Breast epithelium (tissue), 4 donors: ENCODE measurements around the gene SIAH3. TPM values are rescaled to one million over a fixed set of nuclear protein-coding genes. Genes with fewer than 3 reads are reported as not detected.
A peak's percentile ranks its signal among the peaks of the same experiment; 100 is the strongest.

Experiments used
- DNase-seq, 2 donors: peaks; one replicate each; pipeline ENCODE4 v3.0.0-alpha.2; 2019; ENCODE audit warnings: low spot score in 2 of 2
- H3K27ac ChIP-seq, 2 donors: fragments of 200-600 bp; sonication (generic) in 1 of 2; one replicate each; pipeline ENCODE4 v1.5.1; 2016 to 2019; ENCODE audit warnings: mild to moderate bottlenecking in 1 of 2
- H3K27me3 ChIP-seq, 2 donors: fragments of 200-600 bp; sonication (generic) in 1 of 2; one replicate each; pipeline versions ENCODE4 v1.5.1 to v1.6.0; 2017 to 2019; ENCODE audit warnings: control low read depth in 1 of 2, mild to moderate bottlenecking in 1 of 2
- H3K36me3 ChIP-seq: fragments of 200-600 bp; one replicate; pipeline ENCODE4 v1.5.1; 2019
- H3K4me1 ChIP-seq, 2 donors: fragments of 200-600 bp; sonication (generic); one replicate each; pipeline ENCODE4 v1.5.1; 2016 to 2019; ENCODE audit warnings: control low read depth in 1 of 2
- H3K4me3 ChIP-seq, 3 donors: fragments of 200-600 bp; sonication (generic); 1 replicate in 2 of 3; 2 replicates in 1 of 3; pipeline ENCODE4 v1.5.1; 2016 to 2019; ENCODE audit warnings: mild to moderate bottlenecking in 3 of 3, moderate library complexity in 2 of 3
- H3K9me3 ChIP-seq, 2 donors: fragments of 200-600 bp; sonication (generic) in 1 of 2; one replicate each; pipeline ENCODE4 v1.5.1; 2016 to 2019; ENCODE audit warnings: control low read depth in 1 of 2
- CTCF ChIP-seq, 3 donors: fragments of 450-650 bp; IDR thresholded peaks; one replicate each; pipeline ENCODE4 v1.5.1; 2016 to 2017; ENCODE audit warnings: antibody characterized with exemption in 3 of 3, mild to moderate bottlenecking in 3 of 3, moderate library complexity in 3 of 3
- POLR2A ChIP-seq: fragments of 450-650 bp; IDR thresholded peaks from one replicate; pipeline ENCODE4 v1.6.1; 2016; ENCODE audit warnings: antibody characterized with exemption, mild to moderate bottlenecking, moderate library complexity
- POLR2AphosphoS5 ChIP-seq, 3 donors: sonication (generic); formaldehyde crosslinking; IDR thresholded peaks; one replicate each; pipeline ENCODE4 v1.6.1; 2017; ENCODE audit warnings: antibody characterized with exemption in 3 of 3
- intact Hi-C: fragments of 100-400 bp; cut with DNase I; formaldehyde crosslinking; loops from one replicate; pipeline ENCODE4 v1.15.1; 2023; ENCODE audit warnings: low total_unique reads
- total RNA-seq, 3 donors: library from RNA; depleted of rRNA; stranded (reverse); fragments of >200 nt; gene quantifications; one replicate each; pipeline ENCODE4 v1.1.0, GENCODE V29; 2016

The SIAH3 gene, protein sequence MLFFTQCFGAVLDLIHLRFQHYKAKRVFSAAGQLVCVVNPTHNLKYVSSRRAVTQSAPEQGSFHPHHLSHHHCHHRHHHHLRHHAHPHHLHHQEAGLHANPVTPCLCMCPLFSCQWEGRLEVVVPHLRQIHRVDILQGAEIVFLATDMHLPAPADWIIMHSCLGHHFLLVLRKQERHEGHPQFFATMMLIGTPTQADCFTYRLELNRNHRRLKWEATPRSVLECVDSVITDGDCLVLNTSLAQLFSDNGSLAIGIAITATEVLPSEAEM
- under 1 TPM in 1 of 3 donors, not detected in 2; under 0.01 TPM for total RNA-seq

- Histone ChIP-seq H3K27ac (no peak within 1 kb of the TSS), H3K4me3 (peak within 1 kb of the TSS in 2 of 3 donors; percentile 19 to 59), H3K27me3 (no peaks in the 10 kb centered on the region), H3K9me3 (peaks cover 0 to 13% of the 10 kb centered on the region in 2 donors), H3K4me1 (peaks cover 0 to 7% of the 10 kb centered on the region in 2 donors), H3K36me3 (no peaks in the 10 kb centered on the region)
- TF ChIP-seq POLR2A (no peak), CTCF (IDR thresholded peaks at IDR 0.05) (no peak), POLR2AphosphoS5 (IDR thresholded peaks at IDR 0.05) (no peak)
- DNase-seq: no peak
- intact Hi-C loops: no loop called here
Observed at GRCh38 chr13:45851171-45851921, at the start of gene SIAH3. Gene SIAH3, minus strand, starts transcription at chr13:45851753. Its CDS starts 124 bp downstream, at chr13:45851629.

- H3K9me3 ChIP-seq: no peaks in the 10 kb centered on the region
- intact Hi-C loops: no loop called here
- peaks cover 0 to 4% of the 10 kb centered on the region in 2 donors for H3K4me1 ChIP-seq
- H3K36me3 ChIP-seq: no peaks in the 10 kb centered on the region
- no peak overlapping the region for H3K27ac ChIP-seq
- no peaks in the 10 kb centered on the region for H3K27me3 ChIP-seq
- H3K4me3 ChIP-seq: no peak overlapping the region
- no peak for DNase-seq
- TF ChIP-seq POLR2A (no peak), POLR2AphosphoS5 (IDR thresholded peaks at IDR 0.05) (no peak), CTCF (IDR thresholded peaks at IDR 0.05) (no peak)
Observed at GRCh38 chr13:45899406-45899805, 47.9 kb upstream of the SIAH3 start.

GRCh38 chr13:45897562-45897961 lies 46.0 kb upstream of the SIAH3 start:
- TF ChIP-seq POLR2AphosphoS5 (IDR thresholded peaks at IDR 0.05) (no peak), POLR2A (no peak), CTCF (IDR thresholded peaks at IDR 0.05) (no peak)
- H3K27me3 ChIP-seq: no peaks in the 10 kb centered on the region
- intact Hi-C loops: no loop called here
- H3K9me3 ChIP-seq: no peaks in the 10 kb centered on the region
- H3K4me3 ChIP-seq: no peak overlapping the region
- H3K4me1 ChIP-seq: peaks cover 1 to 4% of the 10 kb centered on the region in 2 donors
- H3K27ac ChIP-seq: no peak overlapping the region
- DNase-seq: no peak
- H3K36me3 ChIP-seq: no peaks in the 10 kb centered on the region

DNA sequence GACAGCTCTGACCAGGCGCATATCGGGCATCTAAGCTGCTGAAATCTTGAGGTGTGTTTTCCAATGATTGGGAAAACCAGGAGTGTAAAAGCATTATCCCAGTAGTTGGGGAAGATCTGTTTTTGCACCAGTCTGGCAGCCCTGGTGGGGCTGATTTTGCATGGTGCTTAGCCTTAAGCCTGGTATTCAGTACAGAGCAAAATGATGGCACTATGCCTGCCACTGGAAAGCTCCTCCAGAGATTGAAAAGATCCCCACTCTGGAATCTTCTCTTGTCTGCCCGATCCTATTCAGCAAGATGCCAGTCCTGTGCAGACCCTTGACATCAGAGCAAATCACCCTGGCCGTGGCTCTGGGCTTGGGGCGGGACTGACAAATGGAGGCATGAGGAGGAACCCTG lies 44.7 kb upstream of the SIAH3 start:
- Histone ChIP-seq H3K27ac (no peak overlapping the region), H3K9me3 (no peaks in the 10 kb centered on the region), H3K27me3 (no peaks in the 10 kb centered on the region), H3K4me1 (peaks cover 3 to 10% of the 10 kb centered on the region in 2 donors), H3K36me3 (no peaks in the 10 kb centered on the region), H3K4me3 (no peak overlapping the region)
- TF ChIP-seq POLR2AphosphoS5 (IDR thresholded peaks at IDR 0.05) (no peak), CTCF (IDR thresholded peaks at IDR 0.05) (no peak), POLR2A (no peak)
- intact Hi-C loops: no loop called here
- no peak for DNase-seq

DNA sequence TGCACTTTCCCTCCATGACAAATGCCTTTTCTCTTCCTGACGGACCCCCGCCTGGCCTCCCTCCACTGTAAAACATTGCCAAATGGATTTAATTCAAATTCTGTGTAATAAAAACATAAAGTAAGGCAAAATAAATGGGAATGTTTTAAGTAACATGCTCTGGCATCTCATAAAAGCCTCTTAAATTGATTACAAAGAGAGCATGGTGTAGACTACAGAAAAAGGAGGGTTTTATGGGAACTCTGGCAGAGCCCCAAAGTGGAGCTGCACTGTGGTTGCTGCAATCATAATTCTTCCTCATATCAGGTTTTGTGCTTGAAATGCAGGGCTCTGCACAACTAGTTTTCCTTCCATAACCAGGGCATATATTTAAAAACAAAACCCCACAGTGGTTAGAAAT lies 44.3 kb upstream of the SIAH3 start:
- DNase-seq: no peak
- no peaks in the 10 kb centered on the region for H3K9me3 ChIP-seq
- TF ChIP-seq POLR2AphosphoS5 (IDR thresholded peaks at IDR 0.05) (no peak), CTCF (IDR thresholded peaks at IDR 0.05) (no peak), POLR2A (no peak)
- no peaks in the 10 kb centered on the region for H3K36me3 ChIP-seq
- H3K4me3 ChIP-seq: no peak overlapping the region
- H3K27me3 ChIP-seq: no peaks in the 10 kb centered on the region
- intact Hi-C loops: no loop called here
- peaks cover 3 to 10% of the 10 kb centered on the region in 2 donors for H3K4me1 ChIP-seq
- H3K27ac ChIP-seq: no peak overlapping the region
